Suppressor macrophage treated with lipopolysaccharide for 4 hours (primary cell): ENCODE measurements around the gene SRP9.
"Not testable (repeated sequence)": the region's sequence is repeated elsewhere in the genome, so short reads cannot be mapped to it uniquely, and the experiment has no call there.

ENCODE experiments used
- DNase-seq: peaks from one replicate; pipeline ENCODE4 v3.0.0-alpha.2; 2020

The SRP9 gene

DNA sequence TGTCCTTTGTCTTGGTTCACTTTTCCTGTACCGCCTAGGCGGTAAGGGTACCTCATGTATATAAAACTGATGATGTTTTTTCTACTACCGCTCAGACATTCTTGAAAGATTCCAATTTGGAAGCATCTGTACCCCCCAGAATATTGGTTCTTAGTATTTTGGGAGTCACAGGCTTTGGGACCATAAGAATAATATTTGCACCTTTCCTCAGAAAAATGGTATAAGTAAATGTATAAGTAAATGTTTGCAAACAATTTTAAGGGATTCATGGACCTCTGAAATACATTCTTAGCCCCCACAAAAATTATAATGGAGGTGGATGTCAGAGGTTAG lies 677 bp downstream of the SRP9 start:
- DNase-seq = no peak

- not testable (repeated sequence) for DNase-seq
These were observed 1.5 kb downstream of the SRP9 start for GRCh38 chr1:225779165-225779564.

DNA sequence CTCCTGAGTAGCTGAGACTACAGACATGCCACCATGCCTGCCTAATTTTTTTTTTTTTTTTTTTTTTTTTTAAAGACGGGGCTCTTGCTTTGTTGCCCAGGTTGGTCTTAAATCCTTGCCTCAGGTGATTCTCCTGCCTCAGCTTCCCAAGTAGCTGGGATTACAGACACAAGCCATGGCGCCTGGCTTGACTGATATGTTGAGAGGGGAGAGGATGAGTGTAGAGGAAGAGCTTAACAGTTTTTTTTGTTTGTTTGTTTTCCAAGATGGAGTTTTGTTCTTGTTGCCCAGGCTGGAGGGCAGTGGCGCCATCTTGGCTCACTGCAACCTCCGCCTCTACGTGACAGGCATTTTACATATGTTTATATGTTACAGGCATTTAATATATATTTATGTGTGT lies 2.5 kb downstream of the SRP9 start:
- no peak for DNase-seq

DNA sequence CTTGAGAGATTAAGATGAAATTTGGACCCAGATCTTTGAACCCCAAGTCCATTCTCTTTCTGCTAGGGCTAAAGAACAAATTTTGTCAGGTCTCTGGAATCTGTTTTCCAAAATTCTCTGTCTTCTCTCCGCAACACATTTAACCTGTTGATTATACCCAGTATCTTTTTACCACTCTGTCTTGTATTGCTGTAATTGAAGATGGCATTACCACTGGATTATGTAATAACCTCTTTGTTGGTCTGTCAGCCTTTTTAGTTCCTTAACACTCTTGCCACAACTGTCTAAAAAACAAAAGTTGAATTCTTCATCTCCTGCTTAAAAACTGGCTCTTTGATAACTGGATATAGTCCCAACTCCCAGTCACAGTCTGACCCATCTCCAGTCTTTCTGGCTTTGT lies 3.0 kb downstream of the SRP9 start:
- DNase-seq = peak; percentile 17

DNA sequence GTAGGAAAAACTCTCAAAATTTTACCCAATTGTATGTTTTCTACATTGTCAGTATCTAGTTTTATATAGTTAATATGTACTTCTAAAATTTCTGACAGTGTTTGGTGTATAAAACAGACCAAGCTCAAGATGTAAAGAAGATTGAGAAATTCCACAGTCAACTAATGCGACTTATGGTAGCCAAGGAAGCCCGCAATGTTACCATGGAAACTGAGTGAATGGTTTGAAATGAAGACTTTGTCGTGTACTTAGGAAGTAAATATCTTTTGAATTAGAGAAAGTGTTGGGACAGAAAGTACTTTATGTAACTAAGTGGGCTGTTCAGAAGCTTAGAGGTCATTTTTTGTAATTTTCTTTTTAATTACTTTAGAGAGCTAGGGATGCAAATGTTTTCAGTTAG lies 11.5 kb downstream of the SRP9 start:
- not testable (repeated sequence) for DNase-seq

DNA sequence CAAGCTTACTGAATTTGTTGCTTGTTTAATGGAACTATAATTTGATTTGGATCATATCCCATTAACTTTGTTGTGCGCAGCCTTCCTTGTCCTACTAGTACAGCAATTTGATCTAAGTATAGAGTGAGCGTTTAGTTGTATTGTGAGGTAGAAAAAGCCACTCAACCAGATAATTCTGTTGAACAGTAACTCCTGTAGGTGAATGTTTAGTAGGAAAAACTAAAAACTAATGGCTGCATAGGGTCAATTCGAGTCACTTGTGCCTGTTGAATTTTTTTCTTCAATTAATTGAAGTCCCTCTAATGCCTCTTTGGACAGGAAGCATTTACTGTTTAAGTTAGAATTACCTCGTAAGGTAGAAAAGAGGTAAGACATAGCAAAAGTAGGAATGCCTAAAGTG lies 17.3 kb downstream of the SRP9 start:
- DNase-seq = no peak

- DNase-seq = not testable (repeated sequence)
These were observed 18.5 kb downstream of the SRP9 start for GRCh38 chr1:225796097-225796496.

- DNase-seq = not testable (repeated sequence)
These were observed 23.5 kb downstream of the SRP9 start for GRCh38 chr1:225801146-225801545.

DNA sequence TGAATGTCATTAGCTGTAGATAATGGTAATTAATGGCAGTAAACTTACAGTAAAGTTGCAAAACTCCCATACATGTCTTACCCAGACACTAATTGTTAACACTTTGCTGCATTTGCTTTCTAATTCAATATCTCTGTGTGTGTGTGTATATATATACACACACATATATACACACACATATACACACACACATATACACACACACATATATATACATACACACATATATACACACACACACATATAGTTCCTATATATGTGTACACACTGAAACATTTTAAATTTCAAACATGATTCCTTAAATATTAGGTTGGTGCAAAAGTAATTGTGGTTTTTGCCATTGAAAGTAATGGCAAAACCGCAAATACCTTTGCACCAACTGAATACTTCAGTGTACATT lies 28.6 kb downstream of the SRP9 start:
- no peak for DNase-seq

DNA sequence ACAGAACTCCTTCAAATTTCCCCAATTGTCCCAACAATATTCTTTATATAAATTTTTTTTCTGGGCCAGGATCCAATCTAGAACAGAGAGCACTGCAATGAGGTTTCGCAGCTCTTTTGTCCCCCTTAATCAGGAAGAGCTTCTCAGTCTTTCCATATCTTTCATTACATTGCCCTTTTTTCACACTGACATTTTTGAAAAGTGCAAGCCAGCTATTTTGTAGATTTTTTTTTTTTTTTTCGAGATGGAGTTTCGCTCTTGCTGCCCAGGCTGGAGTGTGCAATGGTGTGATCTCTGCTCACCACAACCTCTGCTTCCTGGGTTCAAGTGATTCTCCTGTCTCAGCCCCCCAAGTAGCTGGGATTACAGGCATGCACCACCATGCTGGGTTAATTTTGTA lies 29.1 kb downstream of the SRP9 start:
- not testable (repeated sequence) for DNase-seq

DNA sequence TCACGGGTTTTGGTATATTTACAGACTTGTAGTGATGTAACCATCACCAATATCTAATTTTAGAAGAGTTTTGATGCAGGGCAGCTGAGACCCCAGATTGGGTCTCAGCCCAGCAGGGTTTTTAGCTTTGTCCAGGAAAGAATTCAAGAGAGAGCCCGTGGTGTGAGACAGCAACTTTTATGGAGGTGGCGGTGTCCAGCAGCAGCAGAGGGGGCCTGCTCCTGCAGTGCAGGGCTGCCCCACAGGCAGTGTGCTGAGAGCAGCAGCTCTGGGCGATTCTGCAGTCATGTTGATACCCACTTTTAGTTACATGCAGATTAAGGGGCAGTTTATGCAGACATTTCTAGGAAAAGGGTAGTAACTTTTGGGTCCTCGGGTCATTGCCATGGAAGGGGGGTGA lies 30.5 kb downstream of the SRP9 start:
- DNase-seq = no peak

- DNase-seq = peak; percentile 88
These were observed 32.4 kb downstream of the SRP9 start, which contains the start of gene EPHX1 for GRCh38 chr1:225809842-225810578. TSS of gene EPHX1 (plus strand) at chr1:225810124. CDS start at chr1:225828730, 18,606 bp downstream.

GRCh38 chr1:225810579-225811538 lies 33.2 kb downstream of the SRP9 start:
- not testable (repeated sequence) for DNase-seq

DNA sequence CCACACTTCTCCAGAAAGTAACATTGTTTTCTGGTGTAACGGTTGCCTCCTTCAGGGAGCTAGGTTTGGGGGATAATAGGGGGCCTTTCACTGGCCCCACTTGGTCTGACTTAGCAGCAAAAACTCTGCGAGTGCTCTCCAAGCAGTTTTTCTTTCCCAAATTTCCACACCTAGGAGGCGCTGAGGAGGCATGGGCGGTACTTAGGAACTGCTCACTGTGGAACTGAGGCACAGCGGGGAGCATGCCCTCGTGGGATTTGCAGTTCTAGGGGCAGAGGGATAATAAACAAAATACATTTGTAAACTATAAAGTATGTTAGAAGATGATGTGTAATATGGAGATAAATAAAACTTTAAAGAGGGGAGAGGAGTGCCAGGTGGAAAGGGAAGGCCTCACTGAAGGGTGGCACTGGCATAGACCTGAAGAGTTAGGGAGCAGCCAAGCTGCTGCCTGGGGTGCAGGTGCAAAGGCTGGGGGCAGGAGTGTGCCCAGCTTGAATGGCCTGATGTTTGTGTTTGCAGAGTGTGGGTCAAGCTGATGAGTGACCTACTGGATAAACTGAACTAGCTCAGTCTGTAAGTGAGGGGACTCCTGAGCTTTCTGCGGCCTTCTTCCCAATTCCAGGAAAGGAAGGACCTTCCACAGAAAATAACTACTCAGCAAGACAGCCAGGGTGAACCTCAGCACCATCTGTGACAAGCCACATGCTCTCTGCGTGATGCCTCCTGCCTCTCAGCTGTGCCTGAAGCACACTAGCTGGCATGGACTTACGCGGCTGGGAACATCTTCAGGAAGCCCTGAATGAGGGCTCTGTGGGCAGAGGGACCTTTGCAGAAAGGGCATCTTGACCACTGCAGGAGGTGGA lies 34.2 kb downstream of the SRP9 start:
- DNase-seq = peak; percentile 5

DNA sequence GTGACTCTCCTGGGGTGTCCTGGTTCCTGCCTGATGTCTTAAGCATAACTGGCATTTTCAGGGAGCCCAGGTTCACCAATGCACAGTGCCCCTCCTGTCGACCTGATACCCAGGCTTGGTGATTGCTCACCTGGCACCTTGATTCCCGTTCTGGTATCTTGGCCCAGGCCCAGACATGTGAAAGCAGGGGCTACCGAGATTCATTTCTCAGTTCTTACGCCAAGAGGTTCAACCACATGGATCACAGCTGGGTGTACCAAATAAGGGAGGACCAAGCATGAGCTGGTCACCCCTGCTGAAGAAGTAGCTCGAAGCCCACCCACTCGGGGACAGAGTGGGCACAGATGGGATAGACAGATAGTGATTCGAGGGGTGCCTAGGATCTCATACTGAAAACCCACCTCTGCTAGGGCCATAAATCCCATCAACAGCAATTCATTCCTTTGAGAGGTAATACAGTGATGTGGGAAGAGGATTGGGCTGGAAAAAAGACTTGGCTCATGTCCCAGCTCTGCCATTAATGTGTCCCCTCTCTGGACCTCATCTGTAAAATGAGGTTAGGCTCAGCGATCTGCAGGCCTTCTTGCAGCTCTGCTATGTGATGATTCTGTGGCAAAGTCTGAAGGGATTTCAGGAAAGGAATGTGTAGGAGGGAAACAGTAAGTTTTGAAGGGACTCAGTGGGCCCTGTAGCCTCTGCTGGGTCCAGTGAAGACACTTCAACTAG lies 35.0 kb downstream of the SRP9 start:
- no peak for DNase-seq

- DNase-seq = peak; percentile 63
These were observed 35.8 kb downstream of the SRP9 start for GRCh38 chr1:225813214-225813964.

- no peak for DNase-seq
These were observed 36.8 kb downstream of the SRP9 start for GRCh38 chr1:225814381-225814780.

GRCh38 chr1:225815090-225815489 lies 37.5 kb downstream of the SRP9 start:
- not testable (repeated sequence) for DNase-seq

DNA sequence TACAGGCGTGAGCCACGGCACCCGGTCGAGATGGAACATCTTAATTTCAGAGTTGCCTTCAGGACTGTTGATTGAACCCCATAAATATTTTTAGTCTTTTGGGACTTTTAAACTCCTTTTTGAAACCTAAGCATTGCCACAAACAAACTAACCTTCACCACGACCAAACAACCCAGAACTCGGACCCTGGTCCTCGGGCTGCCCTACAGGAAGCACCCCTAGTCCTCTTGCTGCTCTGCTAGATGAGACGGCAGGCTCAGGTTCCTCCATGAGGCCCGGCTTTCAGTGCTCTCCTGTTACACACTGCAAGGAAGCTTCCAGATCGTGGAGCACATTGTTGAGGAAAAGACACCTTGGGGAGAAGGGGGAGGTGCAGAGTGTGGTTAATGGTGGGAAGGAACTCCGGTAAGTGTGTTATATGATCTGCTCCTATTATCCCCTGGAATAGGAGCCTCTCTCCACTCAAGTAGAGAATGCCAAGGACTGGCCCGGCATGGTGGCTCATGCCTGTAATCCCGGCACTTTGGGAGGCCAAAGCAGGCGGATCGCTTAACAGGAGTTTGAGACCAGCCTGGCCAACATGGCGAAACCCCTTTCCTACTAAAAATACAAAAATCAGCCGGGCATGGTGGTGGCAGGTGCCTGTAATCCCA lies 38.0 kb downstream of the SRP9 start:
- DNase-seq = no peak

DNA sequence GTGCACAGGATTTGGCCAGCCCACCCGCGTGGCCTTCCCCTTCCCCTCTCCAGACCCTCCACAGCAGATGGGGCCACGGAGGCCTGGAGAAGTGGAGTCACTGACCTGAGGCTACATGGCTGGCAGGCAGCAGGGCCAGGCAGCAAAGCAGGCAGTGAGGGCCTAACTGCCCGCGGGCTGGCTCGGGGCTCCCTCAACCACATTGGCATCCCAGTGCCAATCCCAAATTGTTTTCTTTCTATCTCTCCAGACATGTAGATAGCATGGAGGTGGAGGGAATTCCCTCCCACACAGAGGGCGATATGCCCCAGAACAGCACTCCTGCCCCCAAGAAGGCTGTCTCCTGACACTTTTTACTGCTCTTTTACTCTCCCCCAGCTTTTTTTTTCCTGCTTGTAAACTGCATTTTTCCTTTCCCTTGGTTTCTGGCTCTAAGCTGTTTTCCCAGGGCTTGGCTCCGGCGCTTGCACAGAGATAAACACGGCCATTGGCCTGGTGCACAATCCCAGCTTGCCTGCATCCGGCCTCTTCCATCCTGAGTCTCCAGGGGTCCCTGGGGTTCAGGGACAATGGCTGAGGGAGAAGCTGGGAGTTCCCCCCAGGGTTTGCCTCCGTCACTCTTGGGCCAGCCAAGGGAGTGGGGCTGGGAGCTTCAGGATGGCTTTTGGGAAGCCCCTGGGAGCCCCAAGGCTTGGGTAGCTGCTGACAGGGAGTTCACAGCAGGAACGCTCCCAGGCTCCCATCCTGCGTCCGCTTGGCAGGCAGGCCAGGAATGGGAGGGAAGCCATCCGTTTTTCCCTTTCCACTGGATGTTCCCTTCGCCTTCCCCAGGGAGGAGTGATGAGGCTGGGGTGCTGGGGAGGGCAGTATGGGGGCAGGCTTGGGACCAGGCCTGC lies 39.3 kb downstream of the SRP9 start:
- no peak for DNase-seq
